Upper lobe of right lung (tissue), 1 donor: ENCODE results near the gene CTBP2. TPM values are rescaled to one million over a fixed set of nuclear protein-coding genes. Genes with fewer than 3 reads are reported as not detected.

Experiments
- ATAC-seq: fragments of 200-7000 bp; cut with Tn5 transposase; one replicate; pipeline ENCODE4 v1.9.1; 2020; ENCODE audit warnings: mild to moderate bottlenecking, moderate library complexity
- DNase-seq: peaks from one replicate; pipeline ENCODE4 v3.0.0-alpha.2; 2020
- H3K27ac ChIP-seq: fragments of 200-600 bp; one replicate; pipeline ENCODE4 v1.8.0; 2022
- H3K27me3 ChIP-seq: fragments of 200-600 bp; one replicate; pipeline ENCODE4 v1.8.0; 2022; ENCODE audit warnings: mild to moderate bottlenecking
- H3K36me3 ChIP-seq: fragments of 200-600 bp; one replicate; pipeline ENCODE4 v1.8.0; 2022
- H3K4me1 ChIP-seq: fragments of 200-600 bp; one replicate; pipeline ENCODE4 v1.8.0; 2022
- H3K4me3 ChIP-seq: fragments of 200-600 bp; one replicate; pipeline ENCODE4 v1.8.0; 2022; ENCODE audit warnings: mild to moderate bottlenecking
- H3K9me3 ChIP-seq: fragments of 200-600 bp; one replicate; pipeline ENCODE4 v1.8.0; 2022
- CTCF ChIP-seq: fragments of 200-600 bp; IDR thresholded peaks from one replicate; pipeline ENCODE4 v1.8.0; 2022; ENCODE audit warnings: antibody characterized with exemption
- intact Hi-C: fragments of 100-400 bp; cut with DNase I; formaldehyde crosslinking; loops from one replicate; pipeline ENCODE4 v1.11.0; 2022
- total RNA-seq: library from RNA; stranded (reverse); fragmentation: NEBNext Ultra II Directional; extraction: Animal tissue kit (Norgen Biotek cat#: 25700); gene quantifications from one replicate; pipeline ENCODE4 v1.2.1, GENCODE V29; 2021
- donor health status: DM: no; HTN: yes; CAD: no; lungs with severe emphysema.

CTBP2 gene
- total RNA-seq, 1 donor from 2014 or later, result 66.7 TPM

DNA sequence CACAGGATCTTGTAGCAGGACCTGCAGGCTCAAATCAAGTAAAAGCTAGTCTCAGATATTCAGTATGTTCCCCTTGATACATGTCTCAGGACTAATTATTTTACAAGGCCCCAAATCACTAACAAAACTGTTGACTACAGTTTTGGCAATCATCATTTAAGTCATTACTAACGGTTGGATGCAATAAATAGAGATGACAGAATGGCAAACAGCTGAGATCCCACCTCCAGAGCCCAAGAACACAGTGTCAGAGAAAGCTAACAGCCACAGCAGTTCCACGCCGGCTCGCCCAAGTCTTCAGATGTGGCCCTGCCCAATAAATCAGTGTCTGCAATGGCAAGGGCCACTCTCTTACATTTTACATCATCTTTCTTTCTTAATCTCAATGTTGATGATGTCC is 87.6 kb downstream of the CTBP2 start:
- H3K27me3 ChIP-seq, result no peaks in the 10 kb centered on the region
- H3K27ac ChIP-seq, result no peak overlapping the region
- peaks cover 13% of the 10 kb centered on the region for H3K36me3 ChIP-seq
- intact Hi-C loops, result no loop called here
- no peaks in the 10 kb centered on the region for H3K4me1 ChIP-seq
- TF ChIP-seq CTCF, result no peak
- no peak overlapping the region for H3K4me3 ChIP-seq
- no peak for ATAC-seq
- no peak for DNase-seq
- H3K9me3 ChIP-seq, result no peaks in the 10 kb centered on the region

- intact Hi-C loops, result no loop called here
- Histone ChIP-seq H3K4me1 (no peaks in the 10 kb centered on the region), H3K36me3 (peaks cover 13% of the 10 kb centered on the region), H3K4me3 (no peak overlapping the region), H3K9me3 (no peaks in the 10 kb centered on the region), H3K27me3 (no peaks in the 10 kb centered on the region), H3K27ac (no peak overlapping the region)
- DNase-seq (peak; percentile 40), ATAC-seq (no peak)
- no peak for TF ChIP-seq CTCF
These were observed 89.4 kb downstream of the CTBP2 start for GRCh38 chr10:125071008-125071407.

- peaks cover 18% of the 10 kb centered on the region for H3K4me1 ChIP-seq
- no peaks in the 10 kb centered on the region for H3K9me3 ChIP-seq
- H3K27ac ChIP-seq, result no peak overlapping the region
- H3K27me3 ChIP-seq, result no peaks in the 10 kb centered on the region
- no peak overlapping the region for H3K4me3 ChIP-seq
- no peak for DNase-seq
- no peak for ATAC-seq
- no peaks in the 10 kb centered on the region for H3K36me3 ChIP-seq
- intact Hi-C loops, result no loop called here
- no peak for TF ChIP-seq CTCF
These were observed 92.0 kb downstream of the CTBP2 start for GRCh38 chr10:125068406-125068805.

DNA sequence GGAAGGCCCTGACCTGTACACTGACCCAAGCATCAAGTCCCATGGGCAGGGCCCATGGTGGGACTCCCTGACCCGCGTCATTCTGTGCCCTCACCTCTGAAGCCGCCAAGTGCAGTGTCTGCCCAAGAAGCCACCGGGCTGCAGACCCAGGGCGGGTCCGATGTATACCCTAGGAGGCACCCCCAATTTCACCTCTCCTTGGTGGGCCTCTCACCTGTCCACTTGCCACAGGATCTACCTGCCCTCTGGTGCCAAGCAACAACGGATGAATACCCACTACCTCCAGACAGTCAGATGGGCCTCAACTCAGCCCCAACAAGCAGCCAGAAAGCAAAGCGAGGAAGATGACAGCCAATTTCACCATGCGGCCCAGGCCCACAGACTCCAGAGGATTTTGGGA is 92.6 kb downstream of the CTBP2 start:
- no peaks in the 10 kb centered on the region for H3K9me3 ChIP-seq
- H3K4me1 ChIP-seq, result peaks cover 18% of the 10 kb centered on the region
- no peak for ATAC-seq
- H3K36me3 ChIP-seq, result no peaks in the 10 kb centered on the region
- DNase-seq, result peak; percentile 46
- no peaks in the 10 kb centered on the region for H3K27me3 ChIP-seq
- no peak overlapping the region for H3K4me3 ChIP-seq
- TF ChIP-seq CTCF, result no peak
- no peak overlapping the region for H3K27ac ChIP-seq
- intact Hi-C loops, result no loop called here

- DNase-seq (no peak), ATAC-seq (no peak)
- no peak overlapping the region for H3K4me3 ChIP-seq
- intact Hi-C loops, result no loop called here
- no peak overlapping the region for H3K27ac ChIP-seq
- TF ChIP-seq CTCF, result no peak
- peaks cover 21% of the 10 kb centered on the region for H3K4me1 ChIP-seq
- no peaks in the 10 kb centered on the region for H3K9me3 ChIP-seq
- H3K27me3 ChIP-seq, result no peaks in the 10 kb centered on the region
- H3K36me3 ChIP-seq, result no peaks in the 10 kb centered on the region
These were observed 93.5 kb downstream of the CTBP2 start for GRCh38 chr10:125066764-125067450.
